Liver (tissue), 9 donors: ENCODE data around the gene ITGA11. TPM values are rescaled to one million over a fixed set of nuclear protein-coding genes. Genes with fewer than 3 reads are reported as not detected.

Experiments
- DNase-seq: peaks from one replicate; pipeline ENCODE4 v3.0.0-alpha.2; 2017; ENCODE audit warnings: low spot score
- H3K27ac ChIP-seq, 2 donors: one replicate each; pipeline ENCODE4 v1.7.0; 2013; ENCODE audit warnings: inconsistent platforms in 2 of 2, low read length in 2 of 2, control low read depth in 1 of 2, low read depth in 1 of 2, mild to moderate bottlenecking in 1 of 2
- H3K27me3 ChIP-seq, 4 donors: one replicate each; pipeline versions ENCODE4 v1.6.1 to v1.7.0; 2013; ENCODE audit warnings: low read length in 3 of 4, inconsistent platforms in 1 of 4, mild to moderate bottlenecking in 1 of 4, moderate library complexity in 1 of 4; ENCODE audit not compliant: control insufficient read depth in 4 of 4, insufficient read depth in 4 of 4
- H3K36me3 ChIP-seq, 4 donors: one replicate each; pipeline versions ENCODE4 v1.6.1 to v1.7.0; 2013; ENCODE audit warnings: low read length in 3 of 4, mild to moderate bottlenecking in 3 of 4, low read depth in 1 of 4, moderate library complexity in 1 of 4; ENCODE audit not compliant: control insufficient read depth in 4 of 4, insufficient read depth in 3 of 4
- H3K4me1 ChIP-seq, 4 donors: one replicate each; pipeline versions ENCODE4 v1.6.1 to v1.7.0; 2013; ENCODE audit warnings: low read length in 3 of 4, mild to moderate bottlenecking in 3 of 4, moderate library complexity in 1 of 4; ENCODE audit not compliant: control insufficient read depth in 4 of 4, insufficient read depth in 4 of 4
- H3K4me3 ChIP-seq, 3 donors: one replicate each; pipeline versions ENCODE4 v1.6.1 to v1.7.0; 2013; ENCODE audit warnings: low read length in 3 of 3, control low read depth in 1 of 3, low read depth in 1 of 3, mild to moderate bottlenecking in 1 of 3
- H3K9ac ChIP-seq, 2 donors: one replicate each; pipeline ENCODE4 v1.7.0; 2013; ENCODE audit warnings: low read length in 2 of 2, mild to moderate bottlenecking in 2 of 2, moderate library complexity in 2 of 2, control low read depth in 1 of 2, low read depth in 1 of 2
- H3K9me3 ChIP-seq, 4 donors: one replicate each; pipeline versions ENCODE4 v1.6.1 to v1.7.0; 2013; ENCODE audit warnings: low read length in 3 of 4; ENCODE audit not compliant: control insufficient read depth in 4 of 4
- ATF3 ChIP-seq: IDR thresholded peaks from 2 replicates; pipeline ENCODE4 v1.6.1; 2016; ENCODE audit warnings: antibody characterized with exemption
- HNF4A ChIP-seq, 2 donors: conservative IDR thresholded peaks; 2 replicates each; pipeline ENCODE4 v1.6.1; 2016; ENCODE audit warnings: antibody characterized with exemption in 2 of 2, mild to moderate bottlenecking in 2 of 2
- JUND ChIP-seq, 2 donors: IDR thresholded peaks; 2 replicates each; pipeline ENCODE4 v1.6.1; 2016; ENCODE audit warnings: antibody characterized with exemption in 2 of 2
- NR2F2 ChIP-seq: IDR thresholded peaks from 2 replicates; pipeline ENCODE4 v1.6.1; 2016; ENCODE audit warnings: antibody characterized with exemption
- RAD21 ChIP-seq, 2 donors: IDR thresholded peaks; 2 replicates each; pipeline ENCODE4 v1.6.1; 2016; ENCODE audit warnings: antibody characterized with exemption in 2 of 2, mild to moderate bottlenecking in 2 of 2
- REST ChIP-seq: IDR thresholded peaks from 2 replicates; pipeline ENCODE4 v1.6.1; 2016; ENCODE audit warnings: antibody characterized with exemption, mild to moderate bottlenecking
- SP1 ChIP-seq: IDR thresholded peaks from 2 replicates; pipeline ENCODE4 v1.6.1; 2018; ENCODE audit warnings: antibody characterized with exemption, mild to moderate bottlenecking
- TAF1 ChIP-seq: conservative IDR thresholded peaks from 2 replicates; pipeline ENCODE4 v1.6.1; 2016; ENCODE audit warnings: antibody characterized with exemption, mild to moderate bottlenecking
- WGBS: extraction: QIAGEN DNeasy Blood & Tissue Kit; methylation state at CpG from one replicate; pipeline ENCODE4 v1.1.7; 2013; 5-methylcytosine and 5-hydroxymethylcytosine counted together
- polyA plus RNA-seq, 2 donors: library from polyadenylated mRNA; stranded (reverse) in 1 of 2; unstranded in 1 of 2; fragments of 200-250 nt in 1 of 2; fragments of >200 nt in 1 of 2; fragmentation: Nextera tagmentation in 1 of 2; extraction: Ambion mirVana in 1 of 2; gene quantifications; one replicate each; pipeline versions ENCODE4 v1.2.1 to v1.2.3, GENCODE V29; 2013 to 2015
- total RNA-seq, 2 donors: library from RNA; depleted of rRNA; stranded (reverse); fragments of >200 nt; gene quantifications; one replicate each; pipeline ENCODE4 v1.2.3, GENCODE V29; 2014
- TF ChIP-seq, protein P1 (sequence below): IDR thresholded peaks from 2 replicates; pipeline ENCODE4 v1.6.1; 2016; ENCODE audit warnings: antibody characterized with exemption
- TF ChIP-seq, protein P2 (sequence below): IDR thresholded peaks from 2 replicates; pipeline ENCODE4 v1.6.1; 2016; ENCODE audit warnings: antibody characterized with exemption
- TF ChIP-seq, protein P3 (sequence below): fragments of 150-350 bp; IDR thresholded peaks from 2 replicates; pipeline ENCODE4 v1.5.1; 2017; ENCODE audit warnings: improper control_type of control experiment, low read depth, low read length; ENCODE audit not compliant: missing input control
- donor health status: healthy.
- donor health status: healthy.
- donor health status: healthy.
- donor health status: healthy.
- donor health status: healthy.

ITGA11 gene
- total and polyA plus RNA-seq, 4 donors: 0.32 to 1.0 (median 0.67) TPM

- H3K4me1 ChIP-seq: peaks cover 0 to 13% (median 7%) of the 10 kb centered on the region in 4 donors
- no peaks in the 10 kb centered on the region for H3K9me3 ChIP-seq
- no peak overlapping the region for H3K9ac ChIP-seq
- H3K36me3 ChIP-seq: no peaks in the 10 kb centered on the region
- DNase-seq: no peak
- peaks cover 0 to 15% (median 10%) of the 10 kb centered on the region in 4 donors for H3K27me3 ChIP-seq
- WGBS: 80% methylated on average over 2 of the region's 2 CpGs
- no peak overlapping the region for H3K4me3 ChIP-seq
- H3K27ac ChIP-seq: no peak overlapping the region
- TF ChIP-seq TAF1 (no peak), JUND (IDR thresholded peaks at IDR 0.05) (no peak)
Observed at GRCh38 chr15:68428431-68428940, 3.5 kb downstream of the ITGA11 start.

DNA sequence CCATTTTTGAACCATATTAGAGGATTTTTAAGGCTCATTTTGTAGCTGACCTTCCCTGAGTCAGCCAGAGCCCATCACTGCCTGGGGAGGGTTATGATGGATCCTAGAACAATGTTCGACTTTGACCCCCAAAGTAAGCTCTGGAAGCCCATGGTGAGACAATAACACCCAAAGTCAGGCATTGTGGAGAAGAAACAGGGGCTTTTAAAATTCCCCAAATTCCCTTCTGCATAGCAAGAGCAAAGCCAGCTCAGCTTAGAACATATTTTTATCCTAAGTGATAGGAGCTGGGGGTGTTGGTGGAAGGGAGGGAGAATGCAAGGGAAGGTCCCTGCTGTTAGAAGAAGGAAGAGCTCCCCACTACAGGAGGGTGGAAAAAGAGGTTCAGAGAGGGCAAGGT, 4.0 kb downstream of the ITGA11 start:
- H3K36me3 ChIP-seq: no peaks in the 10 kb centered on the region
- H3K9ac ChIP-seq: no peak overlapping the region
- TF ChIP-seq REST: no peak
- TF ChIP-seq NR2F2: no peak
- TF ChIP-seq RAD21 (IDR thresholded peaks at IDR 0.05): no peak
- TF ChIP-seq TAF1: no peak
- TF ChIP-seq ATF3: no peak
- no peak for TF ChIP-seq HNF4A (conservative IDR thresholded peaks at IDR 0.05)
- TF ChIP-seq, protein P1, sequence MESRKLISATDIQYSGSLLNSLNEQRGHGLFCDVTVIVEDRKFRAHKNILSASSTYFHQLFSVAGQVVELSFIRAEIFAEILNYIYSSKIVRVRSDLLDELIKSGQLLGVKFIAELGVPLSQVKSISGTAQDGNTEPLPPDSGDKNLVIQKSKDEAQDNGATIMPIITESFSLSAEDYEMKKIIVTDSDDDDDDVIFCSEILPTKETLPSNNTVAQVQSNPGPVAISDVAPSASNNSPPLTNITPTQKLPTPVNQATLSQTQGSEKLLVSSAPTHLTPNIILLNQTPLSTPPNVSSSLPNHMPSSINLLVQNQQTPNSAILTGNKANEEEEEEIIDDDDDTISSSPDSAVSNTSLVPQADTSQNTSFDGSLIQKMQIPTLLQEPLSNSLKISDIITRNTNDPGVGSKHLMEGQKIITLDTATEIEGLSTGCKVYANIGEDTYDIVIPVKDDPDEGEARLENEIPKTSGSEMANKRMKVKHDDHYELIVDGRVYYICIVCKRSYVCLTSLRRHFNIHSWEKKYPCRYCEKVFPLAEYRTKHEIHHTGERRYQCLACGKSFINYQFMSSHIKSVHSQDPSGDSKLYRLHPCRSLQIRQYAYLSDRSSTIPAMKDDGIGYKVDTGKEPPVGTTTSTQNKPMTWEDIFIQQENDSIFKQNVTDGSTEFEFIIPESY: no peak
- no peak for TF ChIP-seq SP1
- TF ChIP-seq JUND (IDR thresholded peaks at IDR 0.05): no peak
- TF ChIP-seq, protein P2, sequence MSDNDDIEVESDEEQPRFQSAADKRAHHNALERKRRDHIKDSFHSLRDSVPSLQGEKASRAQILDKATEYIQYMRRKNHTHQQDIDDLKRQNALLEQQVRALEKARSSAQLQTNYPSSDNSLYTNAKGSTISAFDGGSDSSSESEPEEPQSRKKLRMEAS: no peak

GRCh38 chr15:68427366-68427765, 4.6 kb downstream of the ITGA11 start:
- DNase-seq: no peak
- H3K36me3 ChIP-seq: no peaks in the 10 kb centered on the region
- WGBS: 73% methylated on average over 3 of the region's 3 CpGs

More for the DNA sequence above, 4.0 kb downstream of the ITGA11 start:
- Histone ChIP-seq H3K27me3 (peaks cover 0 to 12% (median 9%) of the 10 kb centered on the region in 4 donors), H3K27ac (no peak overlapping the region), H3K4me1 (peaks cover 0 to 13% (median 7%) of the 10 kb centered on the region in 4 donors), H3K4me3 (no peak overlapping the region), H3K9me3 (no peaks in the 10 kb centered on the region)
- no peak for DNase-seq
- WGBS: 89% methylated on average over 1 of the region's 1 CpG

More at GRCh38 chr15:68427366-68427765, 4.6 kb downstream of the ITGA11 start:
- Histone ChIP-seq H3K9ac (no peak overlapping the region), H3K4me3 (no peak overlapping the region), H3K4me1 (peaks cover 0 to 13% (median 7%) of the 10 kb centered on the region in 4 donors), H3K9me3 (no peaks in the 10 kb centered on the region), H3K27ac (no peak overlapping the region), H3K27me3 (peaks cover 0 to 8% (median 6%) of the 10 kb centered on the region in 4 donors)
- TF ChIP-seq, protein P3, sequence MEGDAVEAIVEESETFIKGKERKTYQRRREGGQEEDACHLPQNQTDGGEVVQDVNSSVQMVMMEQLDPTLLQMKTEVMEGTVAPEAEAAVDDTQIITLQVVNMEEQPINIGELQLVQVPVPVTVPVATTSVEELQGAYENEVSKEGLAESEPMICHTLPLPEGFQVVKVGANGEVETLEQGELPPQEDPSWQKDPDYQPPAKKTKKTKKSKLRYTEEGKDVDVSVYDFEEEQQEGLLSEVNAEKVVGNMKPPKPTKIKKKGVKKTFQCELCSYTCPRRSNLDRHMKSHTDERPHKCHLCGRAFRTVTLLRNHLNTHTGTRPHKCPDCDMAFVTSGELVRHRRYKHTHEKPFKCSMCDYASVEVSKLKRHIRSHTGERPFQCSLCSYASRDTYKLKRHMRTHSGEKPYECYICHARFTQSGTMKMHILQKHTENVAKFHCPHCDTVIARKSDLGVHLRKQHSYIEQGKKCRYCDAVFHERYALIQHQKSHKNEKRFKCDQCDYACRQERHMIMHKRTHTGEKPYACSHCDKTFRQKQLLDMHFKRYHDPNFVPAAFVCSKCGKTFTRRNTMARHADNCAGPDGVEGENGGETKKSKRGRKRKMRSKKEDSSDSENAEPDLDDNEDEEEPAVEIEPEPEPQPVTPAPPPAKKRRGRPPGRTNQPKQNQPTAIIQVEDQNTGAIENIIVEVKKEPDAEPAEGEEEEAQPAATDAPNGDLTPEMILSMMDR: no peak
